ENCODE data around the gene MRTFA.

GRCh38 chr22:40580631-40581030 lies 55.9 kb downstream of the MRTFA start:
- TF ChIP-seq, protein P1, sequence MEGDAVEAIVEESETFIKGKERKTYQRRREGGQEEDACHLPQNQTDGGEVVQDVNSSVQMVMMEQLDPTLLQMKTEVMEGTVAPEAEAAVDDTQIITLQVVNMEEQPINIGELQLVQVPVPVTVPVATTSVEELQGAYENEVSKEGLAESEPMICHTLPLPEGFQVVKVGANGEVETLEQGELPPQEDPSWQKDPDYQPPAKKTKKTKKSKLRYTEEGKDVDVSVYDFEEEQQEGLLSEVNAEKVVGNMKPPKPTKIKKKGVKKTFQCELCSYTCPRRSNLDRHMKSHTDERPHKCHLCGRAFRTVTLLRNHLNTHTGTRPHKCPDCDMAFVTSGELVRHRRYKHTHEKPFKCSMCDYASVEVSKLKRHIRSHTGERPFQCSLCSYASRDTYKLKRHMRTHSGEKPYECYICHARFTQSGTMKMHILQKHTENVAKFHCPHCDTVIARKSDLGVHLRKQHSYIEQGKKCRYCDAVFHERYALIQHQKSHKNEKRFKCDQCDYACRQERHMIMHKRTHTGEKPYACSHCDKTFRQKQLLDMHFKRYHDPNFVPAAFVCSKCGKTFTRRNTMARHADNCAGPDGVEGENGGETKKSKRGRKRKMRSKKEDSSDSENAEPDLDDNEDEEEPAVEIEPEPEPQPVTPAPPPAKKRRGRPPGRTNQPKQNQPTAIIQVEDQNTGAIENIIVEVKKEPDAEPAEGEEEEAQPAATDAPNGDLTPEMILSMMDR (IDR thresholded peaks at IDR 0.05): no peak
- TF ChIP-seq POLR2A (IDR thresholded peaks at IDR 0.05): no peak
